Thymus (tissue), 11 donors: ENCODE results near the gene LRIF1. TPM values are rescaled to one million over a fixed set of nuclear protein-coding genes. Genes with fewer than 3 reads are reported as not detected.

Experiments
- DNase-seq, 9 donors: peaks; one replicate each; pipeline ENCODE4 v3.0.0-alpha.2; 2013; ENCODE audit warnings: low spot score in 9 of 9, low read depth in 6 of 9, missing footprints in 1 of 9
- H3K27ac ChIP-seq, 2 donors: one replicate each; pipeline ENCODE4 v1.5.1; 2013; ENCODE audit warnings: control low read depth in 1 of 2, low read depth in 1 of 2, low read length in 1 of 2, mild to moderate bottlenecking in 1 of 2, moderate library complexity in 1 of 2
- H3K27me3 ChIP-seq, 2 donors: one replicate each; pipeline ENCODE4 v1.5.1; 2013; ENCODE audit warnings: low read length in 1 of 2; ENCODE audit not compliant: control insufficient read depth in 2 of 2, insufficient read depth in 1 of 2
- H3K36me3 ChIP-seq, 2 donors: one replicate each; pipeline ENCODE4 v1.5.1; 2013; ENCODE audit warnings: low read length in 1 of 2, mild to moderate bottlenecking in 1 of 2, moderate library complexity in 1 of 2; ENCODE audit not compliant: control insufficient read depth in 2 of 2, insufficient read depth in 2 of 2
- H3K4me1 ChIP-seq, 2 donors: one replicate each; pipeline ENCODE4 v1.5.1; 2013; ENCODE audit warnings: low read length in 2 of 2; ENCODE audit not compliant: control insufficient read depth in 2 of 2, insufficient read depth in 2 of 2
- H3K4me3 ChIP-seq, 2 donors: one replicate each; pipeline ENCODE4 v1.5.1; 2013; ENCODE audit warnings: low read length in 2 of 2, control low read depth in 1 of 2, mild to moderate bottlenecking in 1 of 2
- H3K9me3 ChIP-seq, 2 donors: one replicate each; pipeline ENCODE4 v1.5.1; 2013; ENCODE audit warnings: low read length in 1 of 2, mild to moderate bottlenecking in 1 of 2; ENCODE audit not compliant: control insufficient read depth in 2 of 2, insufficient read depth in 1 of 2
- WGBS: extraction: QIAGEN DNeasy Blood & Tissue Kit; methylation state at CpG from one replicate; pipeline ENCODE4 v1.1.7; 2013; 5-methylcytosine and 5-hydroxymethylcytosine counted together
- polyA plus RNA-seq: library from polyadenylated mRNA; stranded (reverse); fragments of 200-250 nt; gene quantifications from one replicate; pipeline ENCODE4 v1.2.3, GENCODE V29; 2013
- total RNA-seq: library from RNA; stranded (reverse); fragments of 120-200 nt; gene quantifications from one replicate; pipeline ENCODE4 v1.2.4, GENCODE V29; 2013
- donor health status: healthy.

LRIF1 gene
- total and polyA plus RNA-seq, 2 donors, result 17.6 to 32.8 TPM

DNA sequence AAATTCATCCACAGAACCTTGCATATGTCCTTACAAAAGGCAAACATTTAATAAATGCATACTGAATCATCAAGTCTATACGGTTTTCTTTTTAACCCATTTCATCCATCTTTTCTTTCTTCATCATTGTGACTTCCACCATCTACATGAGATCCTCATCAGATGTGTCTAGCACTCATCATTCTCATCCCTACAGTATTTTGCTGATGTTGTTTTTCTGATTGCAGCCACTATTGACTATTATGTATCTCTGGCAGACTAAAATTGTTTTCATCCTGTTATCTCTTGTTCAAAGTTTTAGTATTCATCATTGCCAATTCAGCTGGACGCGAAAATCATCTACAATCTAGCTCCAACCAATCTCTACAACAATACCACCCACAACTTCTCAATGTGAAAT, 5.9 kb downstream of the LRIF1 start:
- no peak overlapping the region for H3K4me3 ChIP-seq
- H3K27ac ChIP-seq, result no peak overlapping the region
- no peaks in the 10 kb centered on the region for H3K9me3 ChIP-seq
- DNase-seq, result no peak
- H3K4me1 ChIP-seq, result no peaks in the 10 kb centered on the region
- 99% methylated on average over 3 of the region's 3 CpGs for WGBS
- no peaks in the 10 kb centered on the region for H3K36me3 ChIP-seq
- no peaks in the 10 kb centered on the region for H3K27me3 ChIP-seq

DNA sequence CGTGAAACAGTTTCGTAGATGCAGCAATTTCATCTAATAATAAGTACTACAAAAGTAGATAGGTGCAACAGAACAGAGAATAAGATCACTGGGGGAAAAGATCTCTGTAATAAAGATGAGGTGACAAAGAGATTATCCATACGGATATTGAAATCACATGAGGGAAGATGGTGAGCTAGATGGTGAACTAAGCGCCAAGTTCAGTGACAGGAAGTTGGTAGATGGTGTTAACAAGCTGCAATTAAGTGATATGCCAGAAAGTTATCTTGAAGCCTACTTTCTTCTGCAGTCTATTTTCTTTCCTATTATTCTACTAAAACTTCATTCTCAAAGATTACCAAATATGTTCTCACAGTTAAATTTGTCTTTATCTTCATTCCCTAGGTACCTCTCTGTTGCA, 7.1 kb downstream of the LRIF1 start:
- 96% methylated on average over 4 of the region's 4 CpGs for WGBS
- no peaks in the 10 kb centered on the region for H3K4me1 ChIP-seq
- no peaks in the 10 kb centered on the region for H3K27me3 ChIP-seq
- DNase-seq, result no peak
- no peak overlapping the region for H3K4me3 ChIP-seq
- H3K27ac ChIP-seq, result no peak overlapping the region
- H3K36me3 ChIP-seq, result peaks cover 5 to 9% of the 10 kb centered on the region in 2 donors
- H3K9me3 ChIP-seq, result no peaks in the 10 kb centered on the region

DNA sequence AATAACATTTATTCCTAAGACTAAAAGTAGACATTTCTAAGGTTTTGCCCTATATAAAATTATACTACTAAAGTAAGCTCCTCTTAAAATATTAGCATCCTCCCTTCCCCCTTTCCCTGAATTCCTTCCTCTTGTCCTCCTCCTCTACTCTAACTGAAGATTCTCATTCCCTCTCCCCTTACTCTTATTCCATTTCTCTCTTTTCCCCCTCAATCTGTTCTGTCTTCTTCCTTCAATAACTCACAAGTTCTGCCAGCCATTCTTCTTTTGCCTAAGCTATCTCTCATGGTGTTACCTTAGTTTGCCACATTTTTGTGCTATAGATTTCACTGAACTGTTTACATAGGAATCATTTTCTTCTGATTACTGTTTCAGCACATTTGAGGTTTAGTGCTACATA, 10.7 kb downstream of the LRIF1 start:
- H3K27me3 ChIP-seq, result no peaks in the 10 kb centered on the region
- no peaks in the 10 kb centered on the region for H3K4me1 ChIP-seq
- H3K36me3 ChIP-seq, result peaks cover 8 to 20% of the 10 kb centered on the region in 2 donors
- DNase-seq, result no peak
- H3K9me3 ChIP-seq, result no peaks in the 10 kb centered on the region
- H3K4me3 ChIP-seq, result no peak overlapping the region
- no peak overlapping the region for H3K27ac ChIP-seq

DNA sequence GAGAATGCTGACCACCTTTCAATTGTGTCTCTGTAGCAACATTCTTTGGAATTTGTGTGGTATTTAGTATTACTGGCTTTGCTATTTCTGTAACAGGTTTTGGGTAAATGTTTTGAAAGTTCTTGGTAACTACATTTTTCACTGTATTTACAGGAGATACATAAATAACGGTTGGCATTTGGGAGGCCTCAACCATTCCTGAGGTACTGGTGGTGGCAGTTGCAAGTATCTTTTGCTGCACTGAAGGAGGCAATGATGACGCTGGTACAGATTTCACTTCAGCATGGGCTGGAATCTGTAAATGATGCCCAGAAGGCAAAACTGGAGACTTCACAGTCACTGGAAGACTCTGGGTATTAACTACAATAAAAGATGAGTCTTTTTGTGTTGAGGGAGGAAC, 11.7 kb downstream of the LRIF1 start:
- Histone ChIP-seq H3K27ac (no peak overlapping the region), H3K27me3 (no peaks in the 10 kb centered on the region), H3K4me1 (no peaks in the 10 kb centered on the region), H3K36me3 (peaks cover 8 to 21% of the 10 kb centered on the region in 2 donors), H3K4me3 (no peak overlapping the region), H3K9me3 (no peaks in the 10 kb centered on the region)
- over 99% methylated on average over 2 of the region's 2 CpGs for WGBS
- DNase-seq, result no peak

DNA sequence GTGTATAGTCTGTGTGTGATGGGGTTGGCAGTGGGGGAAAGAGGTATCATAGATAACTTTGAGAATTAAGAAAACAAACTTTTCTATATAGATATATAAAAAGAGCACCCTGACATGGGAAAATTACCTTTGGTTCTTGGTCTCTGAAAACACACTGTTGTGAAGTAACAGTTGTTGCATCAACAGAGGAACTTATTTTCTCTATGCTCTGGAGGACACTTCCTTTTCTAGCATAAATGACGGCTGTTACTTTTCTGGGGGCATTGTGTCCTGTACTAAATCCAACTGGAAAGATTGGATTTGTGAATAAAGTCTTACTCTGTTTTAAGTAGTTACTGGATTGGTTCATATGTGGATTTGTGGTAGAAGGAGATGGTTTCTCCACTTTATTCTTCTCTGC, 12.6 kb downstream of the LRIF1 start:
- Histone ChIP-seq H3K9me3 (no peaks in the 10 kb centered on the region), H3K4me3 (no peak overlapping the region), H3K27me3 (no peaks in the 10 kb centered on the region), H3K27ac (no peak overlapping the region), H3K36me3 (peaks cover 11 to 21% of the 10 kb centered on the region in 2 donors), H3K4me1 (no peaks in the 10 kb centered on the region)
- no peak for DNase-seq
- WGBS, result 95% methylated on average over 1 of the region's 1 CpG

GRCh38 chr1:110948038-110948810, 15.5 kb downstream of the LRIF1 start:
- H3K9me3 ChIP-seq, result no peaks in the 10 kb centered on the region
- H3K4me3 ChIP-seq, result no peak overlapping the region
- peaks cover 11 to 21% of the 10 kb centered on the region in 2 donors for H3K36me3 ChIP-seq
- H3K27me3 ChIP-seq, result no peaks in the 10 kb centered on the region
- no peak for DNase-seq
- no peak overlapping the region for H3K27ac ChIP-seq
- no peaks in the 10 kb centered on the region for H3K4me1 ChIP-seq
- WGBS, result 97% methylated on average over 10 of the region's 10 CpGs

- peaks cover 6 to 12% of the 10 kb centered on the region in 2 donors for H3K36me3 ChIP-seq
- 98% methylated on average over 2 of the region's 2 CpGs for WGBS
- DNase-seq, result no peak
Observed at GRCh38 chr1:110945626-110946025, 18.1 kb downstream of the LRIF1 start.

GRCh38 chr1:110944806-110945205, 18.9 kb downstream of the LRIF1 start:
- peaks cover 6 to 9% of the 10 kb centered on the region in 2 donors for H3K36me3 ChIP-seq
- DNase-seq, result no peak
- no peak overlapping the region for H3K27ac ChIP-seq
- H3K27me3 ChIP-seq, result no peaks in the 10 kb centered on the region
- H3K4me1 ChIP-seq, result no peaks in the 10 kb centered on the region
- WGBS, result 77% methylated on average over 3 of the region's 3 CpGs
- no peak overlapping the region for H3K4me3 ChIP-seq
- H3K9me3 ChIP-seq, result no peaks in the 10 kb centered on the region

More at GRCh38 chr1:110945626-110946025, 18.1 kb downstream of the LRIF1 start:
- H3K27me3 ChIP-seq, result no peaks in the 10 kb centered on the region
- no peaks in the 10 kb centered on the region for H3K4me1 ChIP-seq
- no peak overlapping the region for H3K4me3 ChIP-seq
- no peak overlapping the region for H3K27ac ChIP-seq
- H3K9me3 ChIP-seq, result no peaks in the 10 kb centered on the region

- Histone ChIP-seq H3K4me3 (no peak overlapping the region), H3K27me3 (no peaks in the 10 kb centered on the region), H3K36me3 (no peaks in the 10 kb centered on the region), H3K27ac (no peak overlapping the region), H3K4me1 (no peaks in the 10 kb centered on the region), H3K9me3 (no peaks in the 10 kb centered on the region)
- DNase-seq, result no peak
- 97% methylated on average over 1 of the region's 1 CpG for WGBS
Observed at GRCh38 chr1:110936567-110936966, 27.2 kb downstream of the LRIF1 start.
